Fibroblast of villous mesenchyme (primary cell): Measurements from ENCODE around the gene C19orf25. TPM values are rescaled to one million over a fixed set of nuclear protein-coding genes. Genes with fewer than 3 reads are reported as not detected.

Source experiments
- DNase-seq: peaks from one replicate; pipeline ENCODE4 v3.0.0-alpha.2; 2010; ENCODE audit warnings: low read depth
- H3K4me3 ChIP-seq: 2 replicates; pipeline ENCODE4 v1.5.1; 2011; ENCODE audit warnings: low read depth, mild to moderate bottlenecking, low read length
- total RNA-seq: library from RNA; depleted of rRNA; stranded (reverse); fragments of >200 nt; gene quantifications from 2 replicates; pipeline ENCODE4 v1.2.3, GENCODE V29; 2012
- TF ChIP-seq, protein P1 (sequence below): IDR thresholded peaks from 2 replicates; pipeline ENCODE4 v1.5.1; 2012; ENCODE audit warnings: low read depth, mild to moderate bottlenecking, low read length; ENCODE audit not compliant: insufficient read depth

The C19orf25 gene
- total RNA-seq, 1 donor, result 32.8 TPM

DNA sequence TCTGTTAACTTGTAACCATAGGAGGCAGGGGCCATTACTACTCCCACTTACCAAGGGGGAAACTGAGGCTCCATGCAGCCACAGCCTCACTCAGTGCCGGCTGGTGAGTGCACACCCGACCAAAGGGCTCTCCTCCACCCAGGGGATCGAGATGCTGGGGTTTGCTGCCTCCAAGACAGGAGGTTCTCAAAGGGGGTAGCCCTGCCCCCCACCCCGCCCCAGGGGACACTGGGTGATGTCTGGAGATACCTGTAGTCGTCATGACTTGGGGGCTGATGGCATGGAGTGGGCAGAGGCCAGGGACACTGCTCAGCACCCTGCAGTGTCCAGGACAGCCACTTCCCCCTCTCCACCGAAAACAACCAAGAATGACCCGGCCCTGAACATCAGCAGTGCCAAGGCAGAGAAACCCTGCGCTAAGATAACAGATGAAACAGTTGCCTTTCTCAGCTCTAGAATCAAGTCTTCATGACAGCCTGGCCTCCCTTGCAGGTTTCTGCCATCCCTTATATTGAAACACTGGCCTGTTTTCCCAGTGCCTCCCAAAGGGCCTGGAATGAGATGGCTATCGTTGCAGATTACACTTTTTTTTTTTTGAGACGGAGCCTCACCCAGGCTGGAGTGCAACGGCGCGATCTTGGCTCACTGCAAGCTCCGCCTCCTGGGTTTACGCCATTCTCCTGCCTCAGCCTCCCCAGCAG, 15.2 kb upstream of the C19orf25 start:
- TF ChIP-seq, protein P1, sequence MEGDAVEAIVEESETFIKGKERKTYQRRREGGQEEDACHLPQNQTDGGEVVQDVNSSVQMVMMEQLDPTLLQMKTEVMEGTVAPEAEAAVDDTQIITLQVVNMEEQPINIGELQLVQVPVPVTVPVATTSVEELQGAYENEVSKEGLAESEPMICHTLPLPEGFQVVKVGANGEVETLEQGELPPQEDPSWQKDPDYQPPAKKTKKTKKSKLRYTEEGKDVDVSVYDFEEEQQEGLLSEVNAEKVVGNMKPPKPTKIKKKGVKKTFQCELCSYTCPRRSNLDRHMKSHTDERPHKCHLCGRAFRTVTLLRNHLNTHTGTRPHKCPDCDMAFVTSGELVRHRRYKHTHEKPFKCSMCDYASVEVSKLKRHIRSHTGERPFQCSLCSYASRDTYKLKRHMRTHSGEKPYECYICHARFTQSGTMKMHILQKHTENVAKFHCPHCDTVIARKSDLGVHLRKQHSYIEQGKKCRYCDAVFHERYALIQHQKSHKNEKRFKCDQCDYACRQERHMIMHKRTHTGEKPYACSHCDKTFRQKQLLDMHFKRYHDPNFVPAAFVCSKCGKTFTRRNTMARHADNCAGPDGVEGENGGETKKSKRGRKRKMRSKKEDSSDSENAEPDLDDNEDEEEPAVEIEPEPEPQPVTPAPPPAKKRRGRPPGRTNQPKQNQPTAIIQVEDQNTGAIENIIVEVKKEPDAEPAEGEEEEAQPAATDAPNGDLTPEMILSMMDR, result no peak
- H3K4me3 ChIP-seq, result no peak overlapping the region
- DNase-seq, result no peak

DNA sequence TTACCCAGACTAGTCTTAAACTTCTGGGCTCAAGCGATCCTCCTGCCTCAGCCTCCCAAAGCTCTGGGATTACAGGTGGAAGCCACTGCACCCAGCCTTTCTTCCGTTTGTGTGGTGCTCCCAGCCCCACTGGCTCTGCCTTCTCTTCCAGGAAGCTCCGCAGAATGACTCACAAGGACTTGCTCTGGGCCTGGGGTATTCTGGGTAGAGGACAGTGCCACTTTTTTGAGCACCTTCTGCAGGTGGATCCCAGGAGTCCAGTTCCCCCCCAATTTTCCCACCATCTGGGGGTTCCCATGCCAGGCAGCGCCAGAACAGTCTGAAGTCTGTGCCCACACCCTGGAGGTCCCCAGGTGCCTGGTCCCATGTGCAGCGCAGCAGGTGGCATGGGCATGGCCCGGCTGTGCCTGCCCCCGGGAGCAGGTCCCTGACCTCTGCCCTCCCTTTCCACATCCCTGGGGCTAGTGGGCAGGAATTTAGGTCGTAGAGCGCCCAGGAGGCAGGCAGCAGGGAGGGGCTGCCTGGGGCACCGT, 13.5 kb upstream of the C19orf25 start:
- H3K4me3 ChIP-seq, result no peak overlapping the region
- TF ChIP-seq, protein P1, result no peak
- DNase-seq, result no peak

DNA sequence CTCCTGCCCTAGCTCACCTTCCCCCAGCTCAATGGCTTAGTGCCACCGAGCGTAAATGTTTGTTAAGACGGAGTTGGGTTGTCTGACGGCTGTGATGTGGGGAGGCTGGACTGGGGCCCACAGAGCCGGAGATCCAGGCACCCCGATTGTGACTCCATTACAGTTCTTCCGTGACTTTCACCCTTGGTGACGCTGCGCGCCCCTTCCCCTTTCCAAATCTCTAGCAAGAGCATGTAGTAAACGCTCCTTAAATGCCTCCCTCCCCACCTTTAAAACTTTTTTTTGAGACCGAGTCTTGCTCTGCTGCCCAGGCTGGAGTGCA, 12.8 kb upstream of the C19orf25 start:
- no peak for DNase-seq
- TF ChIP-seq, protein P1, result no peak
- no peak overlapping the region for H3K4me3 ChIP-seq

DNA sequence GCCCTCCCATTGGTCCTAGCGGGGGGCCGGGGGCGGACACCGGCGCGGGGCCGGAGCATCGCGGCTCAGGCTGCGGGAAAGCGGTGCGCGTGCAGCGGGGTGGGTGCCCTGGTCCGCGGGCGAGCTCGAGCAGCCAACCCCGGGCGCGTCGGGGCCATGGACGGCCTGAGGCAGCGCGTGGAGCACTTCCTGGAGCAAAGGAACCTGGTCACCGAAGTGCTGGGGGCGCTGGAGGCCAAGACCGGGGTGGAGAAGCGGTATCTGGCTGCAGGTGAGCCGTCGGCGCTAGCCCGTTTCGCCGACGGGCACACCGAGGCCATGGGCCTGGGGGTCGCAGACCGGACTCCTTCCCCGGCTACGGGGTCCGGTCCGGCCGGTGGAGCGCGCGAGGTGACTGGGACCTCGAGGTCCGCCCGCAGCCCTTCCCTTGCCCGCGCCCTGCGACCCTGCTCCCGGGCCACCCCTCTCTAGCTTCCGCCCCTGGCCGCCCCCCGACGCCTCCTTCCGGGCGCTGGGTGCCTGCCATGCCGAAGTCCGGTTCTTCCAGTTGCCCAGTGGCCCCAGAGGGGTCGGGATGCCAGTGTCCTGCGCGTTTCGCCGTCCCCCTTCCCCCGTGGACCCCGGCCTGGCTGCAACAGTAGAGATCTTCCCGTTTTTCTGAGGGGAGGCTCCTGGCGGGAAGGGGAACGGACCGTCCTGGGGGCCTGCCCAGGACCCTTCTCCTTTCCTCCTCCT, 12.3 kb upstream of the C19orf25 start, which contains the start of gene REEP6:
Gene REEP6 (plus strand): TSS at position 68 of the 735 bp plus-strand sequence. CDS start 89 bp downstream, at position 157.
- peak within 1 kb of the TSS; percentile 65 for H3K4me3 ChIP-seq
- DNase-seq, result no peak
- TF ChIP-seq, protein P1, result no peak

DNA sequence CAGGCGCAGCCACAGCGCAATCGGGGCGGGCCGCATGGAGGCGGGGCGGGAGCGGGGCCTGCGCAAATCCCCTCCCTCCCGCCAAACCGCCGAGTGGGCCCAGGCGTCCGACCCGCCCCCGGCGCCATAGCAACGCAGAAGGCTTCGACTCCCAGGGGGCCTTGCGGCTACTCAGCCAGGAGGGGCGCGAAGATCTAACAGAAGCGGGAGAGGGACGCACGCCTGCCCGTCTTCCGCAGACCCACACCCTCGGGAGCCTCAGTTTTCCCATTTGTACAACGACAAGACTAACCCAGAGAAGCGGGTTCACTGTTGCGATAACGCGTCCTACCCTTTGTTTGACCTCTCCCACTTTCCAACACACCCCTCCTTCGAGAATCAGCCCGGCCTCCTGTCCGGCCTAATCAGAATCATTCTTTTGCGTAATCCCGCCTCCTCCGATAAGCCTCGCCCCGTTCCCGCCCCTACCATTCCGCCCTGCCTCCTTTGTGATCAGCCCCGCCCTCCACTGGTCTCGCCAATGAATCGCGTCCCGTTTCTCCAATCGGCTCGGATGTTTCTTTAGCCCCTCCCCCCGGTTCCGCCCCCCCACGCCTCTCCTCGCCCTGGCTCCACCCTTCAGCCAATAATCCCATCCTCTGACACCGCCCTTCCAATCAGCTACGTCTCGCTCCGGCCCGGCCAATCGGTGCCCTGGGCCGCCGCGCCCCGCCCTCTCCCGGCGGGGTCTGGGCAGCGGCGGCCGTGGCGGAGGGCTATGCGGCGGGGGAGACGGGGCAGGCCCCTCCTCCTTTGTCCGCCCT, 11.5 kb upstream of the C19orf25 start, which contains the start of gene PCSK4:
Gene PCSK4 (minus strand): TSS at position 40 of the 803 bp plus-strand sequence. CDS start 4 bp downstream, at position 36.
- peak; percentile 100 for DNase-seq
- peak within 1 kb of the TSS; percentile 65 for H3K4me3 ChIP-seq
- TF ChIP-seq, protein P1, result no peak
